Tibial nerve (tissue), 4 donors: ENCODE results near the gene ARPP21. TPM values are rescaled to one million over a fixed set of nuclear protein-coding genes. Genes with fewer than 3 reads are reported as not detected.

Experiments used
- DNase-seq, 2 donors: peaks; one replicate each; pipeline ENCODE4 v3.0.0-alpha.2; 2019; ENCODE audit warnings: low spot score in 2 of 2
- H3K27ac ChIP-seq, 4 donors: fragments of 200-600 bp; sonication (generic) in 3 of 4; one replicate each; pipeline ENCODE4 v1.5.1; 2017 to 2019; ENCODE audit warnings: mild to moderate bottlenecking in 1 of 4
- H3K27me3 ChIP-seq, 2 donors: fragments of 200-600 bp; sonication (generic) in 1 of 2; one replicate each; pipeline versions ENCODE4 v1.5.1 to v1.6.0; 2017 to 2019
- H3K36me3 ChIP-seq, 3 donors: fragments of 200-600 bp; sonication (generic); one replicate each; pipeline ENCODE4 v1.5.1; 2018 to 2019
- H3K4me1 ChIP-seq, 4 donors: fragments of 200-600 bp; sonication (generic) in 3 of 4; one replicate each; pipeline ENCODE4 v1.5.1; 2017 to 2019
- H3K4me3 ChIP-seq, 4 donors: fragments of 200-600 bp; sonication (generic) in 3 of 4; one replicate each; pipeline ENCODE4 v1.5.1; 2017 to 2019; ENCODE audit warnings: mild to moderate bottlenecking in 1 of 4, moderate library complexity in 1 of 4
- H3K9me3 ChIP-seq, 4 donors: fragments of 200-600 bp; sonication (generic) in 3 of 4; one replicate each; pipeline ENCODE4 v1.5.1; 2017 to 2019
- EP300 ChIP-seq, 2 donors: sonication (generic); formaldehyde crosslinking; IDR thresholded peaks; one replicate each; pipeline ENCODE4 v1.6.1; 2017; ENCODE audit warnings: antibody characterized with exemption in 2 of 2, mild to moderate bottlenecking in 1 of 2
- POLR2A ChIP-seq, 2 donors: fragments of 450-650 bp; IDR thresholded peaks; one replicate each; pipeline ENCODE4 v1.6.1; 2017; ENCODE audit warnings: antibody characterized with exemption in 2 of 2, mild to moderate bottlenecking in 2 of 2, moderate library complexity in 2 of 2
- WGBS, 2 donors: methylation state at CpG; one replicate each; pipeline ENCODE4 v1.1.5; 2018; 5-methylcytosine and 5-hydroxymethylcytosine counted together
- total RNA-seq, 4 donors: library from RNA; depleted of rRNA; stranded (reverse); fragments of >200 nt; gene quantifications; one replicate each; pipeline ENCODE4 v1.1.0, GENCODE V29; 2016
- TF ChIP-seq, protein P1 (sequence below), 5 experiments: fragments of 200-600 bp in 3 of 5; fragments of 450-650 bp in 2 of 5; sonication (generic) in 3 of 5; IDR thresholded peaks; one replicate each; pipeline ENCODE4 v1.5.1; 2016 to 2019; ENCODE audit warnings: antibody characterized with exemption in 5 of 5, mild to moderate bottlenecking in 3 of 5, moderate library complexity in 2 of 5

ARPP21 gene
- total RNA-seq, 4 donors from 2014 or later: not detected

DNA sequence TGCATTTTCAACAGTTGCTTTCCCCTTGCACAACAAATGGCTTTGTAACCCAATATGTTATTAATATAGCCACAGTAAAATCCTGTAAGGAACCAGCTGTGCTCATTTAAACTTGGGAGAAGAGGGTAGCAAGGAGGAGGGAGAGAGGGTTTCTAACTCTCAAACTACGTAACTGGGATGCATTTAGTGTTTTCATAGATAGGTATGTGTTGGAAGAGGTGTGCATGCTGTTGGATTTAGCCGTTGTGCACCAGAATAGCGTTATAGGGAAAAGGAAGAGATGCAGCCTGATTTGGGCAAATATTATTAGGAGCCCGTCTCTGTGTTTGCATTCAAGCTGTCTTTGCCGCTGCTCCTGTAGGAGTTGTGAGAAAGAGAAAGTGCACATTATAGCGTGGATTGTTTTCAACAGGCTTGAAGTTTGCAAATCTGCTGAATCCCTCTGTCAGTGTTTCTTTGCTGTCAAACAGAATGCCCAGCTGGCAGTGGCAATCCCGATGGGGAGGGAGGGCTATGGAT, 39.4 kb downstream of the ARPP21 start:
- WGBS, 2 donors: 59 to 69% methylated on average over 7 of the region's 7 CpGs
- no peak overlapping the region for H3K4me3 ChIP-seq
- TF ChIP-seq EP300 (IDR thresholded peaks at IDR 0.05) (no peak), POLR2A (IDR thresholded peaks at IDR 0.05) (no peak)
- TF ChIP-seq, protein P1, sequence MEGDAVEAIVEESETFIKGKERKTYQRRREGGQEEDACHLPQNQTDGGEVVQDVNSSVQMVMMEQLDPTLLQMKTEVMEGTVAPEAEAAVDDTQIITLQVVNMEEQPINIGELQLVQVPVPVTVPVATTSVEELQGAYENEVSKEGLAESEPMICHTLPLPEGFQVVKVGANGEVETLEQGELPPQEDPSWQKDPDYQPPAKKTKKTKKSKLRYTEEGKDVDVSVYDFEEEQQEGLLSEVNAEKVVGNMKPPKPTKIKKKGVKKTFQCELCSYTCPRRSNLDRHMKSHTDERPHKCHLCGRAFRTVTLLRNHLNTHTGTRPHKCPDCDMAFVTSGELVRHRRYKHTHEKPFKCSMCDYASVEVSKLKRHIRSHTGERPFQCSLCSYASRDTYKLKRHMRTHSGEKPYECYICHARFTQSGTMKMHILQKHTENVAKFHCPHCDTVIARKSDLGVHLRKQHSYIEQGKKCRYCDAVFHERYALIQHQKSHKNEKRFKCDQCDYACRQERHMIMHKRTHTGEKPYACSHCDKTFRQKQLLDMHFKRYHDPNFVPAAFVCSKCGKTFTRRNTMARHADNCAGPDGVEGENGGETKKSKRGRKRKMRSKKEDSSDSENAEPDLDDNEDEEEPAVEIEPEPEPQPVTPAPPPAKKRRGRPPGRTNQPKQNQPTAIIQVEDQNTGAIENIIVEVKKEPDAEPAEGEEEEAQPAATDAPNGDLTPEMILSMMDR (IDR thresholded peaks at IDR 0.05): no peak

DNA sequence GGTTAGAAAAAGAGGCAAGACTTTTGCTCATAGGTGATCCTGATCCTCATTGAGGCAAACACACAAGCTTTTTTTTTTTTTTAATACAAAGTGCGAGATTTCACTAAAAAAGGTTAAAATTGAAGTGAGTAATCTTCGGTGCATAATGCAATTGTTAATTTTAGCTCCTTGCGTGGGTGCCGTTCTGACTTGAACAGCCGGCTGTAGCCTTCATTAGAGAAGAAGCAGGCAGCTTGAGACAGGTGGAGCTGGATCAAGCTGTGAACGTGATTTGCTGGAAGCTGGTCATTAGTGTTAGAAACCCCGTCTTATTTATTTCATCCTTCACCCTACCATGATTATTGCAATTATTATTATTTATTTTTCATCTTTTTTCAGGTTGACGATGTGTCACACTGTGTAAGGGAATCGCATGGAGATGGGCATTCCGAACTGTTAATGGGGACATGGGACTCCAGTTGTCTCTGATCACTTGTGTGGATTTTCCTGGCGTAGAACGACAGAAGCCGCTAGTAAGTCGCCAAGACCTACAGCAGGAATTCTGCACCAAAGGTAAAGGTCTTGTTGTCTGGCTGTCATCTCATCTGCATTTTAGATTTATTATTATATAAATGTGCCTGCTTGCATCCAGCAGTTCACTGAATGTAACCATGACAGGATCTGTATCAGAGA, 40.2 kb downstream of the ARPP21 start:
- no peaks in the 10 kb centered on the region for H3K4me1 ChIP-seq
- DNase-seq: no peak
- 89 to 91% methylated on average over 14 of the region's 14 CpGs for WGBS, 2 donors
- no peak overlapping the region for H3K27ac ChIP-seq
- no peaks in the 10 kb centered on the region for H3K9me3 ChIP-seq
- no peak for TF ChIP-seq EP300 (IDR thresholded peaks at IDR 0.05)
- TF ChIP-seq POLR2A (IDR thresholded peaks at IDR 0.05): no peak
- TF ChIP-seq, protein P1 (IDR thresholded peaks at IDR 0.05): no peak
- no peak overlapping the region for H3K4me3 ChIP-seq
- no peaks in the 10 kb centered on the region for H3K27me3 ChIP-seq
- H3K36me3 ChIP-seq: no peaks in the 10 kb centered on the region

More for the DNA sequence above, 39.4 kb downstream of the ARPP21 start:
- Histone ChIP-seq H3K27ac (no peak overlapping the region), H3K36me3 (no peaks in the 10 kb centered on the region), H3K9me3 (no peaks in the 10 kb centered on the region), H3K27me3 (no peaks in the 10 kb centered on the region), H3K4me1 (no peaks in the 10 kb centered on the region)
- DNase-seq: no peak

DNA sequence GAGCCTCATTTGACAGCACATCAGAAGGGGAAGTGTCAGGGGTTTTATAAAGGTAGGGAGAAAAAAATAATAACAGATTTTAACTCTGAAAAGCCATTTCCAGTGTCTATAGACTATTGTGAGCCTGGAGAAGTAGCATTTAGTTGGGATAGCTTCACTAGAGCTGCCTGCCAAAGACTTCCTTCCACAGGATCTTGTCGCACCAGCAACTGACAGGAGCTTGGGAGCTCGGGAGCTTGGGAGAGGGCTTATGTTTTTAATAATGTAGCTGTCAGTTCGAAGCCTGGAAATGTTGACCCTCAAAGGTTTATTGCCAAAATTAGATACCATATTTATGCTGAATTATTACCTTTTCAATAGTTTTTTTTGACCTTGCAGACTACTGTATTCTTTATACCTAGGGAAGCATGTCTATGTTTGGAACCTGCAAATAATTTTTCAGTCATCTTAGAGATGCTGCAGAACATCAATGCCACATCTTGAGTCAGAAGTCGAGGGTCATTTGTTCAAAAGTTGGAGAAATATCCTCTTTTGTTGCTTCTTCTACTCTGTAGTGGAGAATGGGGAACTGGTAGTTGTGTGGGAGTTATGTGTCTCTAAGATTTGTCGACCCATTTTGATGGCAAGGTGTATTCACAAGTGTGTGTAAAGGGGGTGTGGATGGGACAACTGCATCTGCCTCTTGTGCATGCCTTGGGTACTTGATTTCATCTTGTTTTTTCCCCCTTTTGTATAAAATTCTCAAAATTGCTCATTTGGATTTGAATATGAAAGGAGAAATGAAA, 41.7 kb downstream of the ARPP21 start:
- H3K4me3 ChIP-seq: no peak overlapping the region
- WGBS, 2 donors: 50 to 72% methylated on average over 5 of the region's 5 CpGs
- TF ChIP-seq POLR2A (IDR thresholded peaks at IDR 0.05) (no peak), EP300 (IDR thresholded peaks at IDR 0.05) (no peak)
- TF ChIP-seq, protein P1 (IDR thresholded peaks at IDR 0.05): no peak
- H3K4me1 ChIP-seq: no peaks in the 10 kb centered on the region
- no peaks in the 10 kb centered on the region for H3K27me3 ChIP-seq
- DNase-seq: no peak
- H3K9me3 ChIP-seq: no peaks in the 10 kb centered on the region
- no peak overlapping the region for H3K27ac ChIP-seq
- H3K36me3 ChIP-seq: no peaks in the 10 kb centered on the region

DNA sequence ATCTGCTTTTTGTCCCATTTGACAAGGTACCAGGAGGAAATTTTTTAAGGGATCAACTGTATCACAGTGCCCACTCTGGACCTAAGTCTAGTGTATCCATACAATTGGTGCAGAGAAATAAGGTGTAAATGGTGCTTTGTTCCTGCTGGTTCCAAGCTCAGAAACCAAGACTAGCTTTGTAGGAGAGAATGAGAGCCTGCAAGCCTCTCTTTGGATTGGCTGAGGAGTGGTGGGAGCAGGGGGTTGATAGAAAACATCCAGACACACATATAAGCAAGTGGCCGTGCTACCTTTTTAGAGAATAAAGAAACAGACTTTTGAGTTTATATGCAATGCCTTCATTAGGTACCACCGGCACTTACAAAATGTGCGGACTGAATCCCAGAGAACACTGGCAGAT, 45.8 kb downstream of the ARPP21 start:
- Histone ChIP-seq H3K27me3 (no peaks in the 10 kb centered on the region), H3K4me1 (no peaks in the 10 kb centered on the region), H3K36me3 (no peaks in the 10 kb centered on the region), H3K27ac (no peak overlapping the region), H3K4me3 (no peak overlapping the region), H3K9me3 (no peaks in the 10 kb centered on the region)
- no peak for DNase-seq
- TF ChIP-seq, protein P1 (IDR thresholded peaks at IDR 0.05): no peak
- no peak for TF ChIP-seq EP300 (IDR thresholded peaks at IDR 0.05)
- no peak for TF ChIP-seq POLR2A (IDR thresholded peaks at IDR 0.05)
- WGBS, 2 donors: 95% methylated on average over 3 of the region's 3 CpGs

DNA sequence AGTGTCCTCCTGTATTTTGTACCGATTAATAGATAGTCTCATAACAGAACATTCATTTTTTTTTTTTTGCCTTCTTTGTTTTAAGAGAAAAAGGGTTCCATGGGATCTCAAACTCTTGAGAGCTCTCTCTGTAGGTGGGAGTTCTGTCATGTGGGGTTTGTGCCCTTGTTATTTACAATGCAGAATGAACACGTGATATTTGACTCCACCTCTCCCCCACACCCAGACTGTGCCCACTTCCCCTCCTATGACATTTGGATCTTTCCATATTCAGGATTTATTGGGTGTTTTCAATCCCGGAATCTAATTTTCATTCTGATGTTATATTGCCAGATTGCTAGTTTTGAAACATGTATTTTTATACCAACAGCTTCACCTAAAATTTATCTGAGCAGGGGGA, 49.5 kb downstream of the ARPP21 start:
- H3K9me3 ChIP-seq: no peaks in the 10 kb centered on the region
- 78 to 80% methylated on average over 3 of the region's 3 CpGs for WGBS, 2 donors
- H3K4me3 ChIP-seq: no peak overlapping the region
- H3K27me3 ChIP-seq: no peaks in the 10 kb centered on the region
- no peaks in the 10 kb centered on the region for H3K36me3 ChIP-seq
- H3K27ac ChIP-seq: no peak overlapping the region
- H3K4me1 ChIP-seq: no peaks in the 10 kb centered on the region
- DNase-seq: no peak
- TF ChIP-seq, protein P1 (IDR thresholded peaks at IDR 0.05): no peak
- TF ChIP-seq EP300 (IDR thresholded peaks at IDR 0.05): no peak
- no peak for TF ChIP-seq POLR2A (IDR thresholded peaks at IDR 0.05)
